HG03469 (cell line): Measurements from ENCODE around the gene IFI30.

Experiments used
- ATAC-seq: cut with Tn5 transposase; IDR thresholded peaks from one replicate; pipeline ENCODE4 v1.9.1; 2021; ENCODE audit warnings: mild to moderate bottlenecking, moderate library complexity, moderate number of reproducible peaks; ENCODE audit not compliant: unreplicated experiment

The IFI30 gene

GRCh38 chr19:18223860-18224524, 50.4 kb downstream of the IFI30 start:
- no peak for ATAC-seq

DNA sequence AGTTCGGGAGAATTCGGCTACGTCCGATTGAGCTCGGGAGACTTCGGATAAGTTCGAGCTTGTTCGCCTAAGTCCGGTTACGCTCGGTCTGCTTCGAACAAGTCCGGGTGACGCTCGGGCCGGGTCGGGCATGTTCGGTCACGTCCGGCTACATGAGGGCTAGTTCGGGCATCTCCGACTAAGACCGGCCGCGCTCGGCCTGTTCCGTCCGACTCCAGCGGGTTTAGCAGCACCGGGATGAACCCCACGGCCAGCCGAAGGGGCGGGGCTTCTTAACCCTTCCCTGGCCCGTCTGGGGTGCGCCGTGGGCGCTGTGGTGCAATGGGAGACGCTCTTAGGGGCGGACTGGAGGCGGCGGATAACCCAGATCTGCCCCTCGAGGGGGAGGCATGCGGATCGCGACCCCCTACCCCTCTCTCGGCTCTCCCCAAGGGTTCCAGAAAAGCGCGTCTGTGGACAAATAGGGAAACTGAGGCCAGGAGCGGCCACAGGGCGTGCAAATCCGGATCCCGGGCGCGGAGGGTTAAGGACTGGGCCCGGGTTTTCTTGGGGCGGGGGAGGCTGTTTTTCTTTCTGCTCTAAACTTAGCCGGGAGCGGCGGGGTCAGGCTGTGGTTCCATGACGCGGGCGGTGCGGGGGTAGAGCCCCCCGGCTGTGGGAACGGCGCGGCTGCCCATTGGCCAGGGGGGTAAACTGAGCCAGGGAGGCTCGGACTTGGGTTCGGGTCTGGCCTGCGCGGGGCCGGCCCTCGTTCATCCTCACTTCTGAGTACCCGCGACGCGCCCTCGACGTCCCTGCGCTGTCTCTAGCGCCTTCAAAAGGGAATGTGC, 51.1 kb downstream of the IFI30 start:
- peak; percentile 59 for ATAC-seq

- no peak for ATAC-seq
Measured at GRCh38 chr19:18225355-18225701, 51.7 kb downstream of the IFI30 start.

- ATAC-seq, result no peak
Measured at GRCh38 chr19:18225702-18226468, 52.3 kb downstream of the IFI30 start, which contains the start of gene PDE4C. PDE4C (minus strand) TSS chr19:18226438; CDS start chr19:18226415, 23 bp downstream.

DNA sequence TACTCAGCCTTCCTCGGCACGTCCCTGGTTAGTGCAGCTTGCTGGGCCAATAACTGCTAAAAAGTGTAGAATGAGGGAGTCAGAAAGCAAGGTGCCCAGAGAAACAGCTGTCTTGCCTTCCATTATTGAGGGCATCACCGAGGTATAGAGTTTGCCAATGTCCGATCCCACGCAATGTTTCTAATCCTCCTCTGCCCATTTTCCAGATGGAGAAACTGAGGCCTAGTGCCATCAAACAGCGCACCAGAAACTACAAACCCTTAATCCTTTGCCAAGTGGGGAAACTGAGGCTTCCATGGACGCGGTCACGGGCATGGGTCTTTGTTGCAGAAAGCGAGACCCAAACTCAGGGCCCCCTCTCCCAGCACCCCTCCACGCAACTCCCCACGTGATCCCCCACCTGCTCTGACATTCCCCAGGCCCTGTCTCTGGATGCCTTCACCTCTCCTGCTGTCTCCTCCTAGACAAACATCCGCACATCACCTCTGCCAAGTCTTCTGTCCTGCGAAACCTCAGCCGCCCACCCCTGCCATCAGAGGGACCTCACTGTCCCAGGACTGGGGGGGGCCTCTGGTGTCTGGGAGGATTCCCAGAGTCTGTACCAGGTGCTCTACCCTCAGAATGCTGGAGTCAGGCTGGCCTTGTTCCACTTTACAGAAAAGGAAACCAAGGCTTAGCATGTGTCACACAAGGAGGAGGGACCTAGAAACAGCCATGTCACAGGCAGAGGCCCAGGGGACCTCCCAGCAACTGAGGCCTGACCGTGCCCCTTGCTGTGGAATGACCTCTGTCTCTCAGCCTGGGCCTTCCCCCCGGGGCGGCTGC, 53.6 kb downstream of the IFI30 start:
- ATAC-seq, result no peak
